ENCODE results near the gene LEF1.

DNA sequence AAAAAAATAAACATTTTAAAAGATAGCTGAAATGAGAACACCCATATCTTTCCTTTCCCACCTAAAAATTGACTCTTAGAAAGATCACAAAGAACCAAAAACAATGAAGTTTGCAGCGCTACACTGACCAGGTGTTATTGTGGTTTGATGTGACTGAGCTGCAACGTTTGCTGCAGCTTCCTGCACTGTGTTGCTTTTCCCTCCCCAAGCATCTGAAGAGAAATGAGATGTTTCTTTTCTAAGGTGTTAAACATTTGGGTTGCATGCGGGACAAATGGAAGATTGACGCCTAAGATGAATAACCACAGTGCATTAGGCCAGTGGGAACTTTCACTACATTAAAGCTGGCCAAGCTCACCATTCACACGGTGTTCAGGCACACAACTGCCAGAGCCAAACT is 8.9 kb downstream of the LEF1 start:
- TF ChIP-seq, protein P1, sequence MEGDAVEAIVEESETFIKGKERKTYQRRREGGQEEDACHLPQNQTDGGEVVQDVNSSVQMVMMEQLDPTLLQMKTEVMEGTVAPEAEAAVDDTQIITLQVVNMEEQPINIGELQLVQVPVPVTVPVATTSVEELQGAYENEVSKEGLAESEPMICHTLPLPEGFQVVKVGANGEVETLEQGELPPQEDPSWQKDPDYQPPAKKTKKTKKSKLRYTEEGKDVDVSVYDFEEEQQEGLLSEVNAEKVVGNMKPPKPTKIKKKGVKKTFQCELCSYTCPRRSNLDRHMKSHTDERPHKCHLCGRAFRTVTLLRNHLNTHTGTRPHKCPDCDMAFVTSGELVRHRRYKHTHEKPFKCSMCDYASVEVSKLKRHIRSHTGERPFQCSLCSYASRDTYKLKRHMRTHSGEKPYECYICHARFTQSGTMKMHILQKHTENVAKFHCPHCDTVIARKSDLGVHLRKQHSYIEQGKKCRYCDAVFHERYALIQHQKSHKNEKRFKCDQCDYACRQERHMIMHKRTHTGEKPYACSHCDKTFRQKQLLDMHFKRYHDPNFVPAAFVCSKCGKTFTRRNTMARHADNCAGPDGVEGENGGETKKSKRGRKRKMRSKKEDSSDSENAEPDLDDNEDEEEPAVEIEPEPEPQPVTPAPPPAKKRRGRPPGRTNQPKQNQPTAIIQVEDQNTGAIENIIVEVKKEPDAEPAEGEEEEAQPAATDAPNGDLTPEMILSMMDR (IDR thresholded peaks at IDR 0.05): no peak
- TF ChIP-seq POLR2A (IDR thresholded peaks at IDR 0.05): no peak

Measured in heart left ventricle (tissue), 13 donors.